ENCODE data around the gene EFEMP1.
A peak's percentile ranks its signal among the peaks of the same experiment; 100 is the strongest.

Gene EFEMP1

GRCh38 chr2:55879976-55880375, 43.6 kb downstream of the EFEMP1 start:
- FAIRE-seq (no peak), DNase-seq (ENCODE audit: insufficient read length) (no peak)
- TF ChIP-seq TAF1 (IDR thresholded peaks at IDR 0.05; ENCODE audit: borderline replicate concordance, low read depth, low read length) (no peak), POLR2AphosphoS5 (IDR thresholded peaks at IDR 0.05; ENCODE audit: low read depth, low read length) (no peak), POLR2A (IDR thresholded peaks at IDR 0.05; ENCODE audit: low read depth, low read length) (no peak)

- FAIRE-seq: no peak
- TF ChIP-seq POLR2AphosphoS5 (IDR thresholded peaks at IDR 0.05; ENCODE audit: low read depth, low read length): no peak
- DNase-seq (ENCODE audit: insufficient read length): no peak
These were observed 46.5 kb downstream of the EFEMP1 start for GRCh38 chr2:55877087-55877436.

DNA sequence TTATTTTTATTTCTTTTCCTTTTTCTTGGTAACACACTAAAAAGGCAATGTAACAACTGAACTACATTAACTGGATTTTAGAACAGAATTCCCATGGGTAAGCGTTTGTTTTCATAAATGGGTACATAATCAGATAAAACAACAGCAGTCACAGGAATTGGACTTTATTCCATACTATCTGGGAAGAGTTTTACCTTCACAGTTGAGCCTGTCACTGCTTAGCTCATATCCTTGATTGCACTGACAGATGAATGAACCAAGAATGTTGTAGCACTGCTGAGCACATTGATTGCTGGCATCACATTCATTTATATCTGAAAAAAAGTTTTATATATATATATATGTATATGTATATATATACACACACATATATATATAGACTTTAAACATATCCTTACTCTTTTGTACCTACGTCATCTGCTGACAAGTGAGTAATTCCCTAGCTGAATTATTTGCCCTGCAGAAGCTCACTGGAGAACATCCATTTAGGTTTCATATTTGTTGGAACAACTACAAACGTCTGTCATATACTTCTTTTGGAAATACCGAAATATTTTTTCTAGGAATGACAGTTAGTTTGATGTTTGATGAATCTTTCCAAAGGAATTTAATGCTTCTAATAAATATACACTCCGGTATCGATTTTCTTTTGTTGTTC, 47.0 kb downstream of the EFEMP1 start:
- FAIRE-seq (no peak), DNase-seq (ENCODE audit: insufficient read length) (no peak)
- no peak for TF ChIP-seq TAF1 (IDR thresholded peaks at IDR 0.05; ENCODE audit: borderline replicate concordance, low read depth, low read length)
- no peak for TF ChIP-seq POLR2A (IDR thresholded peaks at IDR 0.05; ENCODE audit: low read depth, low read length)
- no peak for TF ChIP-seq POLR2AphosphoS5 (IDR thresholded peaks at IDR 0.05; ENCODE audit: low read depth, low read length)

GRCh38 chr2:55875434-55876135, 48.0 kb downstream of the EFEMP1 start:
- FAIRE-seq: peak; percentile 90
- no peak for DNase-seq (ENCODE audit: insufficient read length)

GRCh38 chr2:55874338-55874737, 49.2 kb downstream of the EFEMP1 start:
- no peak for FAIRE-seq

More at GRCh38 chr2:55875434-55876135, 48.0 kb downstream of the EFEMP1 start:
- TF ChIP-seq POLR2AphosphoS5 (IDR thresholded peaks at IDR 0.05; ENCODE audit: low read depth, low read length) (no peak), TAF1 (IDR thresholded peaks at IDR 0.05; ENCODE audit: borderline replicate concordance, low read depth, low read length) (no peak), POLR2A (IDR thresholded peaks at IDR 0.05; ENCODE audit: low read depth, low read length) (no peak)

DNA sequence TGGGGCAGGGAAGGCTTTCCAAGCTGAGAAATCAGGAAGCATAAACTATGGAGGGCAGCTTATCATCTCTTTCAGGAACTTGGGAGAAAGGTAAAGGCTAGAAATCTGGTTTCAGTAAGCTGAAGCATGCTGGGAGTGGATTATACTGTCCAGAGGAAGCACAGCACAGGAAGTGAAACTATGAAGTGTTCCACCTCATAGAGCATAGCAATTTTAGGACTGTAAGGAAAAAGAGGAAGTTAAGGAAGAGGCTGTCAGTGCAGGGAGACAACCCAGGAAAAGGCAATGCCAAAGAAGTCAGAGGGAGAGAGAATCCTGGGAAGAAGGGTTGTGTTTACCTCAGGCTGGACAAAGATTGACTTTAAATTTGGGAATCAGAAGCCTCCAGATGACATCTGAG, 51.9 kb downstream of the EFEMP1 start:
- FAIRE-seq (peak; percentile 33), DNase-seq (ENCODE audit: insufficient read length) (no peak)
- TF ChIP-seq POLR2AphosphoS5 (IDR thresholded peaks at IDR 0.05; ENCODE audit: low read depth, low read length): no peak
- no peak for TF ChIP-seq POLR2A (IDR thresholded peaks at IDR 0.05; ENCODE audit: low read depth, low read length)
- TF ChIP-seq TAF1 (IDR thresholded peaks at IDR 0.05; ENCODE audit: borderline replicate concordance, low read depth, low read length): no peak

More at GRCh38 chr2:55874338-55874737, 49.2 kb downstream of the EFEMP1 start:
- no peak for DNase-seq (ENCODE audit: insufficient read length)
- TF ChIP-seq POLR2A (IDR thresholded peaks at IDR 0.05; ENCODE audit: low read depth, low read length) (no peak), TAF1 (IDR thresholded peaks at IDR 0.05; ENCODE audit: borderline replicate concordance, low read depth, low read length) (no peak)

DNA sequence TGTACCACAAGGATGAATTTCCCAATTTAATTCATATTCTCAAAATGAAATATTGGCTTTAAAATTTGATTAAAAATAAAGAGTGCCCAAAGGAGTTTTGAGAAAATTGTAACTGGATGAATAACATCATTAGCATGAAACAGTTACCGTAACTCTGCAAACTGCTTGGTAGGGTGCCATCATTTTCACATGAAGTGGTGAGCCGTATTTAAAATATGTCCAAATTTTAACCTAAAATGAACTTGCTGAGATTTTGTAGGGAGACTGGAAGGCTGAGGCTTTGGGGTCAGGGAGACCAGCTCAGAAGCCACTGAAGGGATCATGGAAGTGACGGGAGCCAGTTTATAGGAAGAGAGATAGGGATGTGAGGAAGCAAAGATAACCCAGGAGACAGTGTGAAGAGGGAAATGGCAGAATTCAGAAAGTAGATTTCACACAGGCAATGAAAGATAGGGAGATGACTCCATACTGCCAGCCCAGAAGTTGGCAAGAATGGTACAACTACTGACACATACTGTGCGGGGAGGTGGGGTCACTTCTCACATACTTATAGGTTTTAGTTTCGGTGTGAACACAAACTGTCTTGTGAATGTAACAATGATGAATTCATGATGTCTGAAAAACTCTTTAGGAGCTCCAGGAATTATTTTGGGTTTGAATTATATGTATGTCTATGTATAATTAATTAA, 53.8 kb downstream of the EFEMP1 start:
- FAIRE-seq: no peak
- TF ChIP-seq POLR2AphosphoS5 (IDR thresholded peaks at IDR 0.05; ENCODE audit: low read depth, low read length) (no peak), POLR2A (IDR thresholded peaks at IDR 0.05; ENCODE audit: low read depth, low read length) (no peak)

DNA sequence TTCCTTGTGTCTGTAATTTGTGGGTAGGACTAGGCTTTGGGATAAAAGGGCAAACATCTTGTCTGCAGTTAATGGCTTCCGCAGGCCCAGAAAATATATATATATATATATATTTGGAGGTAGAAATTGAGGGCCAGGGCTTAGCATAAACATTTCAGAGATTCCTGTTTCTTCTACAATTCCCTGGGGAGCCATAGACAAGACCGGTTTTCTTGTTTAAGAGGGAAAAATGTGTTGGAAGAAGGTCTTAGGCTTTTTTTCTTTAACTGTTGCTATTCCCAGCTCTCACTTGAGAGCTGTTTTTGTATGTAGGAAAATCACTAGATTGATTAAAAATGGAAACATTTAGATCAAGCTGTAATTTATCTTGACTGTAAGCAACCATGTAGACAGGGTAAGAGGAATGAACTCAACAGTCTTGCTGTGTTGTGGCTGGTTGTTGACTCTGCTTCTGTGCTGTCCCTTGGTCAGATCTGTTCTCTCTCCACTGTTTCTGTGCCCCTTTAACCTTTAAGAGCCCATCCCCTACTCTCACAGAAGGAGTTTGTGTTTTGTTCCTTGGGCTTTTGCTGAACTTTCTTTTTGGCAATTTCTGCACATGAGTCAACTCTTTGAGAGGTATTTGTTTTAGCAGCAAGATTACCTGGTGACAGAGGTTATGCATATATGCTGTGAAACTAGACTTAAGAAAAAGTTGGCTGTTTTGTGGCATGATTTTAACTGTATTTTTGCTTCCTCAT, 58.3 kb downstream of the EFEMP1 start:
- FAIRE-seq (no peak), DNase-seq (ENCODE audit: insufficient read length) (no peak)
- TF ChIP-seq POLR2AphosphoS5 (IDR thresholded peaks at IDR 0.05; ENCODE audit: low read depth, low read length) (no peak), POLR2A (IDR thresholded peaks at IDR 0.05; ENCODE audit: low read depth, low read length) (no peak), TAF1 (IDR thresholded peaks at IDR 0.05; ENCODE audit: borderline replicate concordance, low read depth, low read length) (no peak)

More for the DNA sequence above, 53.8 kb downstream of the EFEMP1 start:
- no peak for DNase-seq (ENCODE audit: insufficient read length)

DNA sequence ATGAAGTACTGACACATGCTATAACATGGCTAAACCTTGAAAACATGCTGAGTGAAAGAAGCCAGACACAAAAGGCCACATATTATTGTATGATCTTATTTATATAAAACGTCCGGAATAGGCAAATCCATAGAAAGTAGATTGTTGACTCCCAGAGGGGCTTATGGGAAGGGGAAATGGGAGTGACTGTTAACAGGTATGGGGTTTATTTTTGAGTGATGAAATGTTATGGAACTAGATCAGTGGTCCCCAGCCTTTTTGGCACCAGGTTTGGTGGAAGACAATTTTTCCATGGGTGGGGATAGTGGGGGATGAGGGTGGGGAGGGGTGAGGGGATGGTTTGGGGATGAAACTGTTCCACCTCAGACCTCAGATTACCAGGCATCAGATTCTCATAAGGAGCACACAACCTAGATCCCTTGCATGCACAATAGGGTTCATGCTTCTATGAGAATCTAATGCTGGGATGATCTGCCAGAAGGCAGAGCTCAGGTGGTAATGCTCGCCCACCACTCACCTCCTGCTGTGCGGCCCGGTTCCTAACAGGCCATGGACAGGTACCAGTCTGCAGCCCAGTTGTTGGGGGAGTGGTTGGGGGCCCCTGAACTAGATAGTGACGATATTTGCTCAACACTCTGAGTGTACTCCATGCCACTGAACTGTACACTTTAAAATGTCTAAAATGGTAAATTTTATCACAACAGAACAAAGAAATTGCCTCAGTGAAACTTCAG, 59.1 kb downstream of the EFEMP1 start:
- FAIRE-seq: no peak
- no peak for DNase-seq (ENCODE audit: insufficient read length)
- TF ChIP-seq POLR2AphosphoS5 (IDR thresholded peaks at IDR 0.05; ENCODE audit: low read depth, low read length): no peak
- TF ChIP-seq POLR2A (IDR thresholded peaks at IDR 0.05; ENCODE audit: low read depth, low read length): no peak
- TF ChIP-seq TAF1 (IDR thresholded peaks at IDR 0.05; ENCODE audit: borderline replicate concordance, low read depth, low read length): no peak

DNA sequence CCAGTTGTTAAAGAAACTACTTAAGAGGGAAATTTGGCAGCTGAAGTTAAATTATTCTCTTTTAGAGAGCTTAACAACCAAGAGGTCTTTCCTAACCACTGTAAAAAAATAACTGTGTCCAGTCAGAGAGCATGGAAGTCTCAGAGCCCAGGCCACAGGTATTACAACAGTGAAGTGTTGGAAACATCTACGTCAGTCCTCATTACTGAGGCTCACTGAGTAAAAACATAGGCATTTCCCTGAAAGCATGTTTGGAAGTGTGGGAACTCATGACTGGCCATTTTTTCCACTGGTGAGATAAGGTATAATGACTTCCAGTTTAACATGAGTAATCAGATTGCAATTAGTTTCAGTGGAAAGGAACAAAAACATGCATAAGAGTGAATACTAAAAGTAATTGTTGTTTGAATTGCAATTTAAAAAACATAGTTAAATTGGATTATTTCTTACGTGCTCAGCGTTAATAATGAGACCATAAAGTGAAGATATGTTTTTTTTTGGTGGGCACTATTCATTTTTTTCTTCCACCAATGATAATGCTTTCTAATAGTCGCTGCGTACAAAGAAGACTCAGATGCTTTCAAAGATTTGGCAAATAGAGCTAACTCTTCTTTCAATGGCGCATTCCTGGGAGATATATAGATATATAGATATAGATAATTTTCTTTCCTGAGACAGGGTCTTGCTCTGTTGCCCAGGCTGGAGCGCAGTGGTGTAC, 60.8 kb downstream of the EFEMP1 start:
- TF ChIP-seq POLR2AphosphoS5 (IDR thresholded peaks at IDR 0.05; ENCODE audit: low read depth, low read length): no peak
- no peak for FAIRE-seq
- DNase-seq (ENCODE audit: insufficient read length): no peak

DNA sequence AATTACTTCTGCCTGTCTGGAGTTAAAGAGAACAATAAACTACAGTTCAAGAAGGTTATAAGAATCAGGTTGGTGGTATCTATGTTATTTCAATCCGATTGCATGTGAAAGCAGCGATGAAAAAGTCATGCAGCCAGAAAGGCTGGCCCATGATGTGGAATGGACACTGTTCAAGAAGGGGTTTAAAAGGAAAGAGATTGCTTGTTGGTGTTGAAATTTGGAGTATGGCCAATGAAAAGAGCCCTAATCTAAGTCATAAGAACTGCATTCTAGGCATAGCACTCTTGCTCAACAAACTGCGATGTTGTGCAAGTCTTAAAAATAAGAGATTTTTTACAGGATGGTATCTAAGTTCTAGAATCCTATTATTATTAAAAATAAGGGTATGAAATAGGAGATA, 61.3 kb downstream of the EFEMP1 start:
- FAIRE-seq: no peak
- no peak for DNase-seq (ENCODE audit: insufficient read length)
- TF ChIP-seq POLR2AphosphoS5 (IDR thresholded peaks at IDR 0.05; ENCODE audit: low read depth, low read length): no peak
- TF ChIP-seq POLR2A (IDR thresholded peaks at IDR 0.05; ENCODE audit: low read depth, low read length): no peak
- no peak for TF ChIP-seq TAF1 (IDR thresholded peaks at IDR 0.05; ENCODE audit: borderline replicate concordance, low read depth, low read length)

Measured in GM12892 (cell line).